ES-I3 (cell line): Measurements from ENCODE around the gene GALNTL6.

Source experiments
- H3K36me3 ChIP-seq: 2 replicates; pipeline ENCODE4 v1.6.1; 2013; ENCODE audit warnings: mild to moderate bottlenecking, low read length, control low read depth, moderate library complexity; ENCODE audit not compliant: insufficient read depth
- H3K4me1 ChIP-seq: 2 replicates; pipeline ENCODE4 v1.6.1; 2013; ENCODE audit warnings: mild to moderate bottlenecking, control low read depth, low read length; ENCODE audit not compliant: insufficient read depth
- H3K9ac ChIP-seq: 2 replicates; pipeline ENCODE4 v1.6.1; 2013; ENCODE audit warnings: low read depth, mild to moderate bottlenecking, low read length, moderate library complexity
- H3K9me3 ChIP-seq: 2 replicates; pipeline ENCODE4 v1.6.1; 2013; ENCODE audit warnings: mild to moderate bottlenecking, low read length, moderate library complexity; ENCODE audit not compliant: control insufficient read depth, insufficient read depth

The GALNTL6 gene

DNA sequence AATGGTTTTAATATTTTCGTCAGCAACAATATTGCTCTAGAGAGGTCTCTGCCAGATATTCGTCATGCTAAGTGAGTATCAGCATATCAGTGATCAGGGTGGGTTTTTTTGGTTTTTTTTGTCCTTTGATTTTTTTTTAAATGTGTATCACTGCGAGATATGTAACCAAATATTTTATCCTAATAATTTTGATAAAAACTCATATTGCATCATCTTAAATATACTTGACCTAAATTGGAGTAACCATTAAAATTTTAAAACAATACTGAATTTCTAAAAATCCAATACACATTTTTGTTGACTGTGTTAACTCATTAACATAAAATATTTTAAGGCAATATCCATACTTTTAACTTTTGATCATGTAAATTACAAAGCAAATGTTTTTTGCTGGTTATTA lies 498.5 kb downstream of the GALNTL6 start:
- no peaks in the 10 kb centered on the region for H3K4me1 ChIP-seq
- H3K9ac ChIP-seq: no peak overlapping the region
- no peaks in the 10 kb centered on the region for H3K36me3 ChIP-seq
- no peaks in the 10 kb centered on the region for H3K9me3 ChIP-seq

GRCh38 chr4:172323288-172323687 lies 510.1 kb downstream of the GALNTL6 start:
- H3K36me3 ChIP-seq: no peaks in the 10 kb centered on the region
- H3K9ac ChIP-seq: no peak overlapping the region
- H3K9me3 ChIP-seq: no peaks in the 10 kb centered on the region
- no peaks in the 10 kb centered on the region for H3K4me1 ChIP-seq

GRCh38 chr4:172344308-172344938 lies 531.2 kb downstream of the GALNTL6 start:
- no peaks in the 10 kb centered on the region for H3K36me3 ChIP-seq
- H3K4me1 ChIP-seq: no peaks in the 10 kb centered on the region
- no peak overlapping the region for H3K9ac ChIP-seq
- H3K9me3 ChIP-seq: no peaks in the 10 kb centered on the region

DNA sequence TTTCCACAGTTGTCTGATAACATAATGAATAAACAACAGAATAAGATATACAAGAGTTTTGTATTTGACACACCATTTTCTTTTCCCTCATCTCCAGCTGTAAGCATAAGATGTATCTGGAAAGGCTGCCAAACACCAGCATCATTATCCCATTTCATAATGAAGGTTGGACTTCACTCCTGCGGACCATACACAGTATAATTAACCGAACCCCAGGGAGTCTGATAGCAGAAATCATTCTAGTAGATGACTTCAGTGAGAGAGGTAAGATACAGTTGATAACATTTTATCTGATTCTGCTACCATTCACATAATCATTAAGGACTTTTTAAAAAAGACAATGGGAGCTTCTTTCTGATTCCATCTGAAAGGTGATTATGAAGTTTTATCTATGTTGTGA lies 535.2 kb downstream of the GALNTL6 start:
- H3K9ac ChIP-seq: no peak overlapping the region
- no peaks in the 10 kb centered on the region for H3K36me3 ChIP-seq
- no peaks in the 10 kb centered on the region for H3K9me3 ChIP-seq
- H3K4me1 ChIP-seq: no peaks in the 10 kb centered on the region

GRCh38 chr4:172352356-172352755 lies 539.2 kb downstream of the GALNTL6 start:
- no peaks in the 10 kb centered on the region for H3K36me3 ChIP-seq
- H3K9ac ChIP-seq: no peak overlapping the region
- H3K9me3 ChIP-seq: no peaks in the 10 kb centered on the region
- no peaks in the 10 kb centered on the region for H3K4me1 ChIP-seq

DNA sequence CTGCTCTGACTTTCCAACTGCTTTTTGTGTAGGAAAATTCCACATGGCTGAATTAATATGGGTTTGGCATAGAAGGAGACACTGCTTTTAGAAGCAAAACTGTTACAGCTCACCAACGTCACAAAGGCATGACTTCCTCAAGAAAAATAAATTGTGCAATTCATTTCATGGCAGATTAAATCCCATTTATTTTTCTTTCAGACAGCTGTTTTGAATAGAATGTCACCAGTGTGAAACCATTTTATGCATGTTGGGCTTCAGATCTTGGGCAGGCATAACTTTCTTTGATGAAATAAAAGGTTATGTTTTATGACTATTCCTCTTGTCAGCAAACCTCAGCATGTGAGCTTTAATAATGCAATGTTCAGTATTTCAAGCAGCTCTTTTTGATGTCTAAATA lies 542.8 kb downstream of the GALNTL6 start:
- Histone ChIP-seq H3K4me1 (no peaks in the 10 kb centered on the region), H3K9me3 (no peaks in the 10 kb centered on the region), H3K36me3 (no peaks in the 10 kb centered on the region), H3K9ac (no peak overlapping the region)

- Histone ChIP-seq H3K9ac (no peak overlapping the region), H3K36me3 (no peaks in the 10 kb centered on the region), H3K9me3 (no peaks in the 10 kb centered on the region), H3K4me1 (no peaks in the 10 kb centered on the region)
Measured at GRCh38 chr4:172357006-172357540, 543.9 kb downstream of the GALNTL6 start.

- Histone ChIP-seq H3K9ac (no peak overlapping the region), H3K36me3 (no peaks in the 10 kb centered on the region; the same call in 1 of the 2 replicates), H3K9me3 (no peaks in the 10 kb centered on the region), H3K4me1 (no peaks in the 10 kb centered on the region)
Measured at GRCh38 chr4:172362569-172362968, 549.4 kb downstream of the GALNTL6 start.

GRCh38 chr4:172369471-172369959 lies 556.3 kb downstream of the GALNTL6 start:
- no peaks in the 10 kb centered on the region for H3K9me3 ChIP-seq
- H3K9ac ChIP-seq: no peak overlapping the region
- H3K36me3 ChIP-seq: no peaks in the 10 kb centered on the region; the same call in 1 of the 2 replicates
- H3K4me1 ChIP-seq: no peaks in the 10 kb centered on the region

- Histone ChIP-seq H3K36me3 (no peaks in the 10 kb centered on the region), H3K9me3 (no peaks in the 10 kb centered on the region)
Measured at GRCh38 chr4:172377486-172378140, 564.4 kb downstream of the GALNTL6 start.

DNA sequence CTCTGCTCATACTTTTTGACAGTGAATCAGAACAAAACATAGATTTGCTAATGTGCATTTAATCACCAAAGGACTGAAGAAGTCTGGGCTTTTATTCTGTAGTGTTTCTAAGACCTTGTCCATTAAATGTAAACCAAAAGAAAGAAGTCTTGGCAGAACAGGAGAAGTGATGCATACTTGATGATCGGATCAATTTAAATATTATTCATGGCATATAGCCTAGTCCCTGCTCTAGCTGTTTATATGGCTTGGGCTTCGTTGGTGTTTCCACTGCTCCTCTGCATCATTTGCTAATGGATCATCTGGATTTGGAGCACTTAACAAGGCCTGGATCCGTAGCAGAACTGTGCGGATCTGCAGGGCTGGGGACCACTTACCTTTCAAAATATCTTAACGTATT lies 566.6 kb downstream of the GALNTL6 start:
- Histone ChIP-seq H3K4me1 (no peaks in the 10 kb centered on the region), H3K9me3 (no peaks in the 10 kb centered on the region), H3K9ac (no peak overlapping the region), H3K36me3 (no peaks in the 10 kb centered on the region)

More at GRCh38 chr4:172377486-172378140, 564.4 kb downstream of the GALNTL6 start:
- H3K4me1 ChIP-seq: no peaks in the 10 kb centered on the region
- no peak overlapping the region for H3K9ac ChIP-seq

- Histone ChIP-seq H3K4me1 (no peaks in the 10 kb centered on the region), H3K9me3 (no peaks in the 10 kb centered on the region), H3K36me3 (no peaks in the 10 kb centered on the region), H3K9ac (no peak overlapping the region)
Measured at GRCh38 chr4:172390331-172390730, 577.1 kb downstream of the GALNTL6 start.

- Histone ChIP-seq H3K36me3 (no peaks in the 10 kb centered on the region), H3K4me1 (no peaks in the 10 kb centered on the region), H3K9me3 (no peaks in the 10 kb centered on the region), H3K9ac (no peak overlapping the region)
Measured at GRCh38 chr4:172392741-172393140, 579.5 kb downstream of the GALNTL6 start.

DNA sequence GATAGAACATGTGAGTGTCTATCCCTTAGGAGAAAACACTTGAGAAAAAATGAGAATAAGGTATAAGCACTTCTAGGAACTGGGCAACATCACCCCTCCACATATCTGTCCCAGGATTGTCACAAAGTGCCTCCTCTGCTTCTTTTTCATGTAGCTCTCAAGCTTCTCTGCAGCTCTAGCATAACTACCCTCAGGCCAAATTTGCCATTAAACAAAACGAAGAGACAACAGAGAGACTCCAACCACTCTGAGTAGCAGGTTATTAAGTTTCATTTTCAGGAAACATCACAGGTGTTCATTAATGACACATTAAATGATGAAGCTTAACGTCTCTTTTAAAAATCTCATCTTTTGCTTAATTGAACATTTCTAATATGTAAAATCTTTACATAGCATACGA lies 580.0 kb downstream of the GALNTL6 start:
- H3K4me1 ChIP-seq: no peaks in the 10 kb centered on the region
- no peaks in the 10 kb centered on the region for H3K36me3 ChIP-seq
- H3K9ac ChIP-seq: no peak overlapping the region
- no peaks in the 10 kb centered on the region for H3K9me3 ChIP-seq

- H3K9me3 ChIP-seq: no peaks in the 10 kb centered on the region
- no peaks in the 10 kb centered on the region for H3K36me3 ChIP-seq
- H3K4me1 ChIP-seq: no peaks in the 10 kb centered on the region
- H3K9ac ChIP-seq: no peak overlapping the region
Measured at GRCh38 chr4:172404676-172405075, 591.5 kb downstream of the GALNTL6 start.
